HepG2 (cell line): ENCODE measurements around the gene C11orf24. TPM values are rescaled to one million over a fixed set of nuclear protein-coding genes. Genes with fewer than 3 reads are reported as not detected.

Experiments
- MED1 ChIP-seq: sonication (generic); formaldehyde crosslinking; IDR thresholded peaks from 2 replicates; pipeline ENCODE4 v1.4.0; 2020; ENCODE audit warnings: missing genetic modification reagents
- MIER2 ChIP-seq: IDR thresholded peaks from 2 replicates; pipeline ENCODE4 v1.6.1; 2016; ENCODE audit warnings: missing biosample characterization, missing genetic modification reagents
- PLRG1 ChIP-seq: fragments of 450-650 bp; conservative IDR thresholded peaks from 2 replicates; pipeline ENCODE4 v1.6.1; 2016
- TAF1 ChIP-seq: sonication (generic); formaldehyde crosslinking; IDR thresholded peaks from 2 replicates; pipeline ENCODE4 v1.4.0; 2020; ENCODE audit warnings: missing genetic modification reagents
- ZBTB20 ChIP-seq: sonication (generic); formaldehyde crosslinking; IDR thresholded peaks from 2 replicates; pipeline ENCODE4 v1.8.1; 2023; ENCODE audit warnings: missing genetic modification reagents, low read depth, mild to moderate bottlenecking, borderline replicate concordance
- ZNF17 ChIP-seq: sonication (generic); formaldehyde crosslinking; IDR thresholded peaks from 2 replicates; pipeline ENCODE4 v1.5.0; 2020; ENCODE audit warnings: mild to moderate bottlenecking, missing genetic modification reagents
- ZNF530 ChIP-seq: sonication (generic); formaldehyde crosslinking; IDR thresholded peaks from 2 replicates; pipeline ENCODE4 v1.5.0; 2020; ENCODE audit warnings: low read depth, mild to moderate bottlenecking, missing genetic modification reagents
- polyA plus RNA-seq, 8 experiments: library from polyadenylated mRNA; depleted of rRNA in 3 of 8; stranded (reverse) in 7 of 8; unstranded in 1 of 8; fragments of >200 nt; fragmentation: Illumina TruSeq in 4 of 8; extraction: Trizol in 4 of 8; gene quantifications; 2 replicates each; pipeline versions ENCODE4 v1.2.1 to v1.2.3, GENCODE V29; 2011 to 2016; ENCODE audit warnings: low read depth in 4 of 8, missing spikeins in 1 of 8, mixed read lengths in 1 of 8; ENCODE audit not compliant: insufficient read depth in 1 of 8
- total RNA-seq, 5 experiments: library from RNA; depleted of rRNA; stranded (reverse); fragments of >200 nt; fragmentation: Illumina TruSeq; extraction: Trizol; gene quantifications; 2 replicates each; pipeline ENCODE4 v1.2.3, GENCODE V29; 2016; ENCODE audit warnings: low read depth in 1 of 5
- TF ChIP-seq, protein P1 (sequence below): sonication (generic); formaldehyde crosslinking; IDR thresholded peaks from 2 replicates; pipeline ENCODE4 v1.4.0; 2020; ENCODE audit warnings: mild to moderate bottlenecking, missing genetic modification reagents
- TF ChIP-seq, protein P2 (sequence below): fragments of 450-650 bp; IDR thresholded peaks from 2 replicates; pipeline ENCODE4 v1.6.1; 2017
- TF ChIP-seq, protein P3 (sequence below): IDR thresholded peaks from 2 replicates; pipeline ENCODE4 v1.6.1; 2012; ENCODE audit warnings: low read depth, low read length, improper control_type of control experiment
- TF ChIP-seq, protein P4 (sequence below): sonication (generic); formaldehyde crosslinking; IDR thresholded peaks from 2 replicates; pipeline ENCODE4 v1.8.0; 2022; ENCODE audit warnings: low read depth, missing genetic modification reagents
- TF ChIP-seq, protein P5 (sequence below): sonication (generic); formaldehyde crosslinking; IDR thresholded peaks from 2 replicates; pipeline ENCODE4 v1.5.0; 2020; ENCODE audit warnings: mild to moderate bottlenecking, missing genetic modification reagents
- TF ChIP-seq, protein P6 (sequence below): sonication (generic); formaldehyde crosslinking; IDR thresholded peaks from 2 replicates; pipeline ENCODE4 v1.5.1; 2020; ENCODE audit warnings: missing genetic modification reagents, mild to moderate bottlenecking, borderline replicate concordance
- TF ChIP-seq, protein P7 (sequence below): sonication (generic); formaldehyde crosslinking; IDR thresholded peaks from 2 replicates; pipeline ENCODE4 v1.4.0; 2020; ENCODE audit warnings: mild to moderate bottlenecking, missing genetic modification reagents
- TF ChIP-seq, protein P8 (sequence below): sonication (generic); formaldehyde crosslinking; IDR thresholded peaks from 2 replicates; pipeline ENCODE4 v1.4.0; 2020; ENCODE audit warnings: mild to moderate bottlenecking, missing genetic modification reagents

The C11orf24 gene
- total and polyA plus RNA-seq, 2 of the 13 experiments (the other 11 are each of a cell fraction or from before 2014, with no cell fraction given): 52.9 to 55.5 TPM

DNA sequence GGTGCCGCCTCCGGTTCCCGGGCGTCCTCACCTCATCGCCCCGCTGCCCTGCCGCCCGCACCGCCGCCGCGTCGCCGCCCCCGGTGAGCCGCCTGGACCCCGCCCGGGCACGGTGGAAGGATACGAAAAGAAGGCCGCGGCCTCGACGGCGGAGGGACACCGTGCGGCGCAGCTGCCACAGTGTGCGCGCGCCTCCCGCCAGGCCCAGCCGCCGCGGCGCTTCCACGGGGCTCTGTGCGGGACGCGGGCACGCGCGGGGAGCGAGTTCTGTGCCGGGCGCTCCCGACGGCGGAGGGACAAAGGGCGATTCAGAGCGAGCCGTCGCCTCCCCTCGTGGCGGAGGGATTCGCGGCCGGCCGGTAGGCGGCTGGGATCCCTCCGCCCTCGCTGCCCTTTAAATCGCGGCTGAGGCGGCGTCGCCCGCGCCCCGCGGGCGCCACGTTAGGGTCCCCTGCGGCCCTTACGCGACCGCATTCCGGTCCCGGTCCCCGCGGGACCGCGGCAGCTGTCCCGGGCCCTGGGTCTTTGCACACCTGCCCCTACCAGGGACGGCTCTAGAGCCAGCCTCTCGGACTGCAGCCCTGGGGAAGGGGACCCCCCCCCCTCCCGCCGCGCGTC, 58.1 kb downstream of the C11orf24 start (continued):
- TF ChIP-seq MIER2 (CRISPR knock-in tag): no peak
- TF ChIP-seq, protein P1, sequence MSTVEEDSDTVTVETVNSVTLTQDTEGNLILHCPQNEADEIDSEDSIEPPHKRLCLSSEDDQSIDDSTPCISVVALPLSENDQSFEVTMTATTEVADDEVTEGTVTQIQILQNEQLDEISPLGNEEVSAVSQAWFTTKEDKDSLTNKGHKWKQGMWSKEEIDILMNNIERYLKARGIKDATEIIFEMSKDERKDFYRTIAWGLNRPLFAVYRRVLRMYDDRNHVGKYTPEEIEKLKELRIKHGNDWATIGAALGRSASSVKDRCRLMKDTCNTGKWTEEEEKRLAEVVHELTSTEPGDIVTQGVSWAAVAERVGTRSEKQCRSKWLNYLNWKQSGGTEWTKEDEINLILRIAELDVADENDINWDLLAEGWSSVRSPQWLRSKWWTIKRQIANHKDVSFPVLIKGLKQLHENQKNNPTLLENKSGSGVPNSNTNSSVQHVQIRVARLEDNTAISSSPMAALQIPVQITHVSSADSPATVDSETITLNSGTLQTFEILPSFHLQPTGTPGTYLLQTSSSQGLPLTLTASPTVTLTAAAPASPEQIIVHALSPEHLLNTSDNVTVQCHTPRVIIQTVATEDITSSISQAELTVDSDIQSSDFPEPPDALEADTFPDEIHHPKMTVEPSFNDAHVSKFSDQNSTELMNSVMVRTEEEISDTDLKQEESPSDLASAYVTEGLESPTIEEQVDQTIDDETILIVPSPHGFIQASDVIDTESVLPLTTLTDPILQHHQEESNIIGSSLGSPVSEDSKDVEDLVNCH (CRISPR knock-in tag): no peak
- TF ChIP-seq, protein P2, sequence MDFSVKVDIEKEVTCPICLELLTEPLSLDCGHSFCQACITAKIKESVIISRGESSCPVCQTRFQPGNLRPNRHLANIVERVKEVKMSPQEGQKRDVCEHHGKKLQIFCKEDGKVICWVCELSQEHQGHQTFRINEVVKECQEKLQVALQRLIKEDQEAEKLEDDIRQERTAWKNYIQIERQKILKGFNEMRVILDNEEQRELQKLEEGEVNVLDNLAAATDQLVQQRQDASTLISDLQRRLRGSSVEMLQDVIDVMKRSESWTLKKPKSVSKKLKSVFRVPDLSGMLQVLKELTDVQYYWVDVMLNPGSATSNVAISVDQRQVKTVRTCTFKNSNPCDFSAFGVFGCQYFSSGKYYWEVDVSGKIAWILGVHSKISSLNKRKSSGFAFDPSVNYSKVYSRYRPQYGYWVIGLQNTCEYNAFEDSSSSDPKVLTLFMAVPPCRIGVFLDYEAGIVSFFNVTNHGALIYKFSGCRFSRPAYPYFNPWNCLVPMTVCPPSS: no peak
- no peak for TF ChIP-seq ZNF530 (CRISPR knock-in tag)
- TF ChIP-seq, protein P3, sequence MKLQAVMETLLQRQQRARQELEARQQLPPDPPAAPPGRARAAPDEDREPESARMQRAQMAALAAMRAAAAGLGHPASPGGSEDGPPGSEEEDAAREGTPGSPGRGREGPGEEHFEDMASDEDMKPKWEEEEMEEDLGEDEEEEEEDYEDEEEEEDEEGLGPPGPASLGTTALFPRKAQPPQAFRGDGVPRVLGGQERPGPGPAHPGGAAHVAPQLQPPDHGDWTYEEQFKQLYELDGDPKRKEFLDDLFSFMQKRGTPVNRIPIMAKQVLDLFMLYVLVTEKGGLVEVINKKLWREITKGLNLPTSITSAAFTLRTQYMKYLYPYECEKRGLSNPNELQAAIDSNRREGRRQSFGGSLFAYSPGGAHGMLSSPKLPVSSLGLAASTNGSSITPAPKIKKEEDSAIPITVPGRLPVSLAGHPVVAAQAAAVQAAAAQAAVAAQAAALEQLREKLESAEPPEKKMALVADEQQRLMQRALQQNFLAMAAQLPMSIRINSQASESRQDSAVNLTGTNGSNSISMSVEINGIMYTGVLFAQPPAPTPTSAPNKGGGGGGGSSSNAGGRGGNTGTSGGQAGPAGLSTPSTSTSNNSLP: no peak; the same call in 1 of the 2 replicates
- no peak for TF ChIP-seq PLRG1
- TF ChIP-seq, protein P4, sequence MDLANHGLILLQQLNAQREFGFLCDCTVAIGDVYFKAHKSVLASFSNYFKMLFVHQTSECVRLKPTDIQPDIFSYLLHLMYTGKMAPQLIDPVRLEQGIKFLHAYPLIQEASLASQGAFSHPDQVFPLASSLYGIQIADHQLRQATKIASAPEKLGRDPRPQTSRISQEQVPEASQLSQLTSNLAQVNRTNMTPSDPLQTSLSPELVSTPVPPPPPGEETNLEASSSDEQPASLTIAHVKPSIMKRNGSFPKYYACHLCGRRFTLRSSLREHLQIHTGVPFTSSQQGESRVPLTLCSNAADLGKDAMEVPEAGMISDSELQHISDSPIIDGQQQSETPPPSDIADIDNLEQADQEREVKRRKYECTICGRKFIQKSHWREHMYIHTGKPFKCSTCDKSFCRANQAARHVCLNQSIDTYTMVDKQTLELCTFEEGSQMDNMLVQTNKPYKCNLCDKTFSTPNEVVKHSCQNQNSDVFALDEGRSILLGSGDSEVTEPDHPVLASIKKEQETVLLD: peak; percentile 98
- no peak for TF ChIP-seq ZBTB20 (CRISPR knock-in tag)
- TF ChIP-seq, protein P5, sequence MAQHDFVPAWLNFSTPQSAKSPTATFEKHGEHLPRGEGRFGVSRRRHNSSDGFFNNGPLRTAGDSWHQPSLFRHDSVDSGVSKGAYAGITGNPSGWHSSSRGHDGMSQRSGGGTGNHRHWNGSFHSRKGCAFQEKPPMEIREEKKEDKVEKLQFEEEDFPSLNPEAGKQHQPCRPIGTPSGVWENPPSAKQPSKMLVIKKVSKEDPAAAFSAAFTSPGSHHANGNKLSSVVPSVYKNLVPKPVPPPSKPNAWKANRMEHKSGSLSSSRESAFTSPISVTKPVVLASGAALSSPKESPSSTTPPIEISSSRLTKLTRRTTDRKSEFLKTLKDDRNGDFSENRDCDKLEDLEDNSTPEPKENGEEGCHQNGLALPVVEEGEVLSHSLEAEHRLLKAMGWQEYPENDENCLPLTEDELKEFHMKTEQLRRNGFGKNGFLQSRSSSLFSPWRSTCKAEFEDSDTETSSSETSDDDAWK (CRISPR knock-in tag): no peak
- TF ChIP-seq, protein P6, sequence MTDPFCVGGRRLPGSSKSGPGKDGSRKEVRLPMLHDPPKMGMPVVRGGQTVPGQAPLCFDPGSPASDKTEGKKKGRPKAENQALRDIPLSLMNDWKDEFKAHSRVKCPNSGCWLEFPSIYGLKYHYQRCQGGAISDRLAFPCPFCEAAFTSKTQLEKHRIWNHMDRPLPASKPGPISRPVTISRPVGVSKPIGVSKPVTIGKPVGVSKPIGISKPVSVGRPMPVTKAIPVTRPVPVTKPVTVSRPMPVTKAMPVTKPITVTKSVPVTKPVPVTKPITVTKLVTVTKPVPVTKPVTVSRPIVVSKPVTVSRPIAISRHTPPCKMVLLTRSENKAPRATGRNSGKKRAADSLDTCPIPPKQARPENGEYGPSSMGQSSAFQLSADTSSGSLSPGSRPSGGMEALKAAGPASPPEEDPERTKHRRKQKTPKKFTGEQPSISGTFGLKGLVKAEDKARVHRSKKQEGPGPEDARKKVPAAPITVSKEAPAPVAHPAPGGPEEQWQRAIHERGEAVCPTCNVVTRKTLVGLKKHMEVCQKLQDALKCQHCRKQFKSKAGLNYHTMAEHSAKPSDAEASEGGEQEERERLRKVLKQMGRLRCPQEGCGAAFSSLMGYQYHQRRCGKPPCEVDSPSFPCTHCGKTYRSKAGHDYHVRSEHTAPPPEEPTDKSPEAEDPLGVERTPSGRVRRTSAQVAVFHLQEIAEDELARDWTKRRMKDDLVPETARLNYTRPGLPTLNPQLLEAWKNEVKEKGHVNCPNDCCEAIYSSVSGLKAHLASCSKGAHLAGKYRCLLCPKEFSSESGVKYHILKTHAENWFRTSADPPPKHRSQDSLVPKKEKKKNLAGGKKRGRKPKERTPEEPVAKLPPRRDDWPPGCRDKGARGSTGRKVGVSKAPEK: no peak
- TF ChIP-seq TAF1 (CRISPR knock-in tag): peak; percentile 76
- TF ChIP-seq, protein P7, sequence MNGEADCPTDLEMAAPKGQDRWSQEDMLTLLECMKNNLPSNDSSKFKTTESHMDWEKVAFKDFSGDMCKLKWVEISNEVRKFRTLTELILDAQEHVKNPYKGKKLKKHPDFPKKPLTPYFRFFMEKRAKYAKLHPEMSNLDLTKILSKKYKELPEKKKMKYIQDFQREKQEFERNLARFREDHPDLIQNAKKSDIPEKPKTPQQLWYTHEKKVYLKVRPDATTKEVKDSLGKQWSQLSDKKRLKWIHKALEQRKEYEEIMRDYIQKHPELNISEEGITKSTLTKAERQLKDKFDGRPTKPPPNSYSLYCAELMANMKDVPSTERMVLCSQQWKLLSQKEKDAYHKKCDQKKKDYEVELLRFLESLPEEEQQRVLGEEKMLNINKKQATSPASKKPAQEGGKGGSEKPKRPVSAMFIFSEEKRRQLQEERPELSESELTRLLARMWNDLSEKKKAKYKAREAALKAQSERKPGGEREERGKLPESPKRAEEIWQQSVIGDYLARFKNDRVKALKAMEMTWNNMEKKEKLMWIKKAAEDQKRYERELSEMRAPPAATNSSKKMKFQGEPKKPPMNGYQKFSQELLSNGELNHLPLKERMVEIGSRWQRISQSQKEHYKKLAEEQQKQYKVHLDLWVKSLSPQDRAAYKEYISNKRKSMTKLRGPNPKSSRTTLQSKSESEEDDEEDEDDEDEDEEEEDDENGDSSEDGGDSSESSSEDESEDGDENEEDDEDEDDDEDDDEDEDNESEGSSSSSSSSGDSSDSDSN: peak; percentile 96
- TF ChIP-seq ZNF17 (CRISPR knock-in tag): no peak
- TF ChIP-seq, protein P8, sequence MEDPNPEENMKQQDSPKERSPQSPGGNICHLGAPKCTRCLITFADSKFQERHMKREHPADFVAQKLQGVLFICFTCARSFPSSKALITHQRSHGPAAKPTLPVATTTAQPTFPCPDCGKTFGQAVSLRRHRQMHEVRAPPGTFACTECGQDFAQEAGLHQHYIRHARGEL (CRISPR knock-in tag): no peak
- TF ChIP-seq MED1 (CRISPR knock-in tag): peak; percentile 78
